H1 (cell line): ENCODE measurements around the gene DACH2. TPM values are rescaled to one million over a fixed set of nuclear protein-coding genes. Genes with fewer than 3 reads are reported as not detected.

Source experiments
- CTCF ChIA-PET: fragments of 300-600 bp; sonication (Branson Sonifier 250); formaldehyde crosslinking; loops from one replicate; lab custom pipeline; 2021; ENCODE audit not compliant: partially characterized antibody; lab: Charles Lee
- POLR2A ChIA-PET: fragments of 300-600 bp; sonication (Branson Sonifier 250); formaldehyde crosslinking; loops from one replicate; lab custom pipeline; 2021; ENCODE audit warnings: inconsistent platforms; ENCODE audit not compliant: partially characterized antibody; lab: Charles Lee
- DNase-seq, 2 experiments: peaks; one replicate each; pipeline versions ENCODE4 v3.0.0 to v3.0.0-alpha.2; 2010 to 2022; ENCODE audit warnings: low spot score in 2 of 2, low read depth in 1 of 2, mixed read lengths in 1 of 2
- FAIRE-seq: peaks from 2 replicates; lab custom pipeline; 2011; peaks lifted over from hg19 to GRCh38; lab: Jason Lieb, UNC
- H2AFZ ChIP-seq: 2 replicates; pipeline ENCODE4 v1.8.1; 2012; ENCODE audit warnings: low read length, inconsistent platforms
- H2AK5ac ChIP-seq: 2 replicates; pipeline ENCODE4 v1.6.1; 2013; ENCODE audit warnings: low read depth, low read length
- H2BK120ac ChIP-seq: replicated peaks from 2 replicates; pipeline ENCODE3; 2013; ENCODE audit warnings: low read depth, low read length, inconsistent platforms
- H2BK12ac ChIP-seq: 2 replicates; pipeline ENCODE4 v1.6.1; 2013; ENCODE audit warnings: low read depth, low read length
- H2BK15ac ChIP-seq: 2 replicates; pipeline ENCODE4 v1.6.1; 2013; ENCODE audit warnings: low read length
- H2BK20ac ChIP-seq: 2 replicates; pipeline ENCODE4 v1.6.1; 2013; ENCODE audit warnings: low read length
- H2BK5ac ChIP-seq: 2 replicates; pipeline ENCODE4 v1.6.1; 2013; ENCODE audit warnings: low read depth, low read length
- H3K14ac ChIP-seq: 2 replicates; pipeline ENCODE4 v1.6.1; 2013; ENCODE audit warnings: inconsistent platforms; ENCODE audit not compliant: insufficient read length
- H3K18ac ChIP-seq: 2 replicates; pipeline ENCODE4 v1.6.1; 2013; ENCODE audit warnings: low read length; ENCODE audit errors: extremely low read depth
- H3K23ac ChIP-seq: 2 replicates; pipeline ENCODE4 v1.6.1; 2013; ENCODE audit warnings: inconsistent platforms; ENCODE audit not compliant: insufficient read length
- H3K23me2 ChIP-seq: 2 replicates; pipeline ENCODE4 v1.6.1; 2013; ENCODE audit warnings: low read depth, low read length
- H3K27ac ChIP-seq: 2 replicates; pipeline ENCODE4 v1.6.1; 2011; ENCODE audit warnings: low read depth, low read length, inconsistent platforms
- H3K27me3 ChIP-seq, 4 experiments: replicated peaks in 1 of 4; 1 replicate in 1 of 4; 2 replicates in 3 of 4; pipeline versions ENCODE4 v1.6.1 to v1.8.1; 2011 to 2013; ENCODE audit warnings: low read length in 3 of 4, mild to moderate bottlenecking in 3 of 4, inconsistent platforms in 2 of 4, mixed read lengths in 2 of 4, moderate library complexity in 1 of 4; ENCODE audit not compliant: control insufficient read depth in 3 of 4, insufficient read depth in 3 of 4; ENCODE audit errors: extremely low read depth in 1 of 4
- H3K36me3 ChIP-seq, 4 experiments: 2 replicates each; pipeline versions ENCODE4 v1.6.1 to v1.8.1; 2011 to 2013; ENCODE audit warnings: mild to moderate bottlenecking in 4 of 4, low read length in 3 of 4, moderate library complexity in 2 of 4, control low read depth in 1 of 4, inconsistent platforms in 1 of 4; ENCODE audit not compliant: insufficient read depth in 4 of 4, control insufficient read depth in 2 of 4
- H3K4ac ChIP-seq: replicated peaks from 2 replicates; pipeline ENCODE3; 2013; ENCODE audit warnings: low read length, low read depth, mixed read lengths, inconsistent platforms; ENCODE audit not compliant: insufficient read length
- H3K4me1 ChIP-seq, 4 experiments: replicated peaks in 1 of 4; 1 replicate in 1 of 4; 2 replicates in 3 of 4; pipeline versions ENCODE4 v1.6.1 to v1.8.1; 2011 to 2013; ENCODE audit warnings: low read length in 3 of 4, inconsistent platforms in 2 of 4, mixed read lengths in 1 of 4; ENCODE audit not compliant: insufficient read depth in 4 of 4, control insufficient read depth in 3 of 4
- H3K4me2 ChIP-seq, 2 experiments: 2 replicates each; pipeline versions ENCODE4 v1.6.1 to v1.8.1; 2011 to 2013; ENCODE audit warnings: low read depth in 2 of 2, low read length in 2 of 2, control low read depth in 1 of 2, inconsistent platforms in 1 of 2, mild to moderate bottlenecking in 1 of 2; ENCODE audit not compliant: insufficient read depth in 1 of 2
- H3K4me3 ChIP-seq, 4 experiments: fragments of 200-600, 300-600 bp in 1 of 4; sonication (generic), shearing (Covaris generic), sonication (Bioruptor Twin) in 1 of 4; 2 replicates each; pipeline versions ENCODE4 v1.5.1 to v1.8.1; 2011 to 2016; ENCODE audit warnings: low read length in 4 of 4, low read depth in 3 of 4, control low read depth in 2 of 4, inconsistent platforms in 2 of 4, mild to moderate bottlenecking in 2 of 4, mixed read lengths in 1 of 4, moderate library complexity in 1 of 4; ENCODE audit not compliant: insufficient read depth in 2 of 4; ENCODE audit errors: extremely low read depth in 1 of 4
- H3K56ac ChIP-seq: replicated peaks from 2 replicates; pipeline ENCODE3; 2013; ENCODE audit warnings: low read depth, mild to moderate bottlenecking, mixed read lengths, low read length, inconsistent platforms; ENCODE audit not compliant: insufficient read length
- H3K79me1 ChIP-seq: 2 replicates; pipeline ENCODE4 v1.6.1; 2013; ENCODE audit warnings: low read depth, low read length, control low read depth
- H3K79me2 ChIP-seq, 2 experiments: 2 replicates each; pipeline versions ENCODE4 v1.6.1 to v1.8.1; 2012 to 2013; ENCODE audit warnings: low read length in 2 of 2, mild to moderate bottlenecking in 2 of 2, inconsistent platforms in 1 of 2; ENCODE audit not compliant: insufficient read depth in 2 of 2, control insufficient read depth in 1 of 2
- H3K9ac ChIP-seq, 4 experiments: replicated peaks in 1 of 4; 1 replicate in 1 of 4; 2 replicates in 3 of 4; pipeline versions ENCODE4 v1.6.1 to v1.8.1; 2011 to 2013; ENCODE audit warnings: low read depth in 3 of 4, low read length in 3 of 4, control low read depth in 2 of 4, mild to moderate bottlenecking in 2 of 4, moderate library complexity in 2 of 4, inconsistent platforms in 1 of 4; ENCODE audit errors: extremely low read depth in 1 of 4
- H3K9me3 ChIP-seq, 2 experiments: 2 replicates each; pipeline versions ENCODE4 v1.6.1 to v1.8.1; 2012 to 2013; ENCODE audit warnings: mild to moderate bottlenecking in 2 of 2, moderate library complexity in 2 of 2, control low read depth in 1 of 2, inconsistent platforms in 1 of 2, low read depth in 1 of 2, low read length in 1 of 2, mixed read lengths in 1 of 2; ENCODE audit not compliant: insufficient read depth in 2 of 2
- H4K20me1 ChIP-seq, 2 experiments: replicated peaks in 1 of 2; 2 replicates each; pipeline versions ENCODE3 to v1.8.1; 2011 to 2013; ENCODE audit warnings: inconsistent platforms in 2 of 2, low read length in 2 of 2, mild to moderate bottlenecking in 1 of 2; ENCODE audit not compliant: insufficient read depth in 2 of 2, control insufficient read depth in 1 of 2
- H4K5ac ChIP-seq: 2 replicates; pipeline ENCODE4 v1.6.1; 2013; ENCODE audit warnings: low read length, low read depth, mixed read lengths, inconsistent platforms; ENCODE audit not compliant: insufficient read length
- H4K8ac ChIP-seq: 2 replicates; pipeline ENCODE4 v1.8.0; 2013; ENCODE audit warnings: mild to moderate bottlenecking, moderate library complexity, low read length, inconsistent platforms; ENCODE audit not compliant: insufficient read depth; ENCODE audit errors: extremely low read depth
- H4K91ac ChIP-seq: replicated peaks from 2 replicates; pipeline ENCODE3; 2013; ENCODE audit warnings: low read length, mixed read lengths, inconsistent platforms; ENCODE audit not compliant: insufficient read length
- BACH1 ChIP-seq: IDR thresholded peaks from 2 replicates; pipeline ENCODE4 v1.6.1; 2012; ENCODE audit warnings: low read length, improper control_type of control experiment
- CHD1 ChIP-seq: IDR thresholded peaks from 2 replicates; pipeline ENCODE4 v1.6.1; 2012; ENCODE audit warnings: low read depth, low read length, improper control_type of control experiment
- CTBP2 ChIP-seq: IDR thresholded peaks from 2 replicates; pipeline ENCODE4 v1.7.0; 2011; ENCODE audit warnings: borderline replicate concordance, mild to moderate bottlenecking, moderate library complexity, mixed read lengths, low read length; ENCODE audit not compliant: insufficient read depth, insufficient read length
- NANOG ChIP-seq: IDR thresholded peaks from 2 replicates; pipeline ENCODE4 v1.6.1; 2011; ENCODE audit warnings: low read length, low read depth, mild to moderate bottlenecking, inconsistent platforms; ENCODE audit not compliant: insufficient read depth, poor library complexity, severe bottlenecking
- RNF2 ChIP-seq: fragments of 200-900, 300-1000 bp; sonication (generic); IDR thresholded peaks from 2 replicates; pipeline ENCODE4 v1.7.1; 2016; ENCODE audit warnings: borderline replicate concordance, low read depth, mild to moderate bottlenecking, antibody characterized with exemption, low read length; ENCODE audit not compliant: poor library complexity, severe bottlenecking; ENCODE audit errors: missing control alignments
- SAP30 ChIP-seq: fragments of 300-600 bp; sonication (generic); IDR thresholded peaks from 2 replicates; pipeline ENCODE4 v1.7.1; 2012; ENCODE audit warnings: low read length, moderate library complexity, mild to moderate bottlenecking, inconsistent platforms; ENCODE audit not compliant: insufficient read depth, insufficient replicate concordance
- SRF ChIP-seq: IDR thresholded peaks from 2 replicates; pipeline ENCODE4 v1.6.1; 2011; ENCODE audit warnings: mild to moderate bottlenecking, low read depth, low read length, moderate library complexity
- SUZ12 ChIP-seq: fragments of 200-600 bp; sonication (generic); IDR thresholded peaks from 2 replicates; pipeline ENCODE4 v1.6.1; 2012; ENCODE audit warnings: mild to moderate bottlenecking, inconsistent platforms, low read length, moderate library complexity, mixed read lengths
- TAF7 ChIP-seq: optimal IDR thresholded peaks from 2 replicates; pipeline ENCODE3; 2011; ENCODE audit warnings: low read depth, mild to moderate bottlenecking, inconsistent platforms, low read length, moderate library complexity, borderline replicate concordance
- TBP ChIP-seq: IDR thresholded peaks from 2 replicates; pipeline ENCODE4 v1.6.1; 2011; ENCODE audit warnings: low read depth, low read length, improper control_type of control experiment
- WGBS, 2 experiments: shearing (Covaris generic) in 1 of 2; methylation state at CpG; one replicate each; pipeline versions ENCODE4 v1.1.6 to v1.1.7; 2013 to 2015; ENCODE audit warnings: low lambda C conversion rate in 2 of 2, mixed read lengths in 2 of 2, inconsistent platforms in 1 of 2, low coverage in 1 of 2, missing lambda C conversion rate in 1 of 2; ENCODE audit not compliant: insufficient replicate concordance in 2 of 2, insufficient coverage in 1 of 2, insufficient read length in 1 of 2; ENCODE audit errors: extremely low coverage in 1 of 2, missing lambda C conversion rate in 1 of 2; 5-methylcytosine and 5-hydroxymethylcytosine counted together
- polyA plus RNA-seq, 7 experiments: library from polyadenylated mRNA; depleted of rRNA in 3 of 7; stranded (reverse) in 5 of 7; unstranded in 2 of 7; fragments of >200 nt in 5 of 7; fragments of 200-250 nt in 2 of 7; gene quantifications; 1 replicate in 5 of 7; 2 replicates in 1 of 7; 4 replicates in 1 of 7; pipeline versions ENCODE4 v1.2.1 to v1.2.3, GENCODE V29; 2011 to 2013; ENCODE audit warnings: missing spikeins in 2 of 7, mixed read lengths in 2 of 7
- total RNA-seq: library from RNA; stranded (reverse); fragmentation: NEBNext Ultra II Directional; extraction: Animal tissue kit (Norgen Biotek cat#: 25700); gene quantifications from 2 replicates; pipeline ENCODE4 v1.2.1, GENCODE V29; 2021
- TF ChIP-seq, protein P1 (sequence below), 3 experiments: IDR thresholded peaks; 1 replicate in 2 of 3; 2 replicates in 1 of 3; pipeline versions ENCODE4 v1.5.1 to v1.6.1; 2011; ENCODE audit warnings: low read length in 3 of 3, mild to moderate bottlenecking in 3 of 3, inconsistent platforms in 2 of 3, low read depth in 1 of 3, moderate library complexity in 1 of 3; ENCODE audit not compliant: insufficient read depth in 1 of 3; ENCODE audit errors: control extremely low read depth in 1 of 3

Gene DACH2
- total and polyA plus RNA-seq, 2 of the 8 experiments (the other 6 are each of a cell fraction or from before 2014, with no cell fraction given), result 1.0 to 1.8 TPM

- 100% methylated on average over 1 of the region's 1 CpG; no CpG with 5 or more reads in 1 of the 2 experiments for WGBS, 2 experiments
- no peak for FAIRE-seq
- no peak for TF ChIP-seq CTBP2
- TF ChIP-seq NANOG, result no peak
- TF ChIP-seq RNF2, result no peak
- no peak for TF ChIP-seq CHD1
- TF ChIP-seq TBP, result no peak
- TF ChIP-seq BACH1, result no peak
- TF ChIP-seq, protein P1, sequence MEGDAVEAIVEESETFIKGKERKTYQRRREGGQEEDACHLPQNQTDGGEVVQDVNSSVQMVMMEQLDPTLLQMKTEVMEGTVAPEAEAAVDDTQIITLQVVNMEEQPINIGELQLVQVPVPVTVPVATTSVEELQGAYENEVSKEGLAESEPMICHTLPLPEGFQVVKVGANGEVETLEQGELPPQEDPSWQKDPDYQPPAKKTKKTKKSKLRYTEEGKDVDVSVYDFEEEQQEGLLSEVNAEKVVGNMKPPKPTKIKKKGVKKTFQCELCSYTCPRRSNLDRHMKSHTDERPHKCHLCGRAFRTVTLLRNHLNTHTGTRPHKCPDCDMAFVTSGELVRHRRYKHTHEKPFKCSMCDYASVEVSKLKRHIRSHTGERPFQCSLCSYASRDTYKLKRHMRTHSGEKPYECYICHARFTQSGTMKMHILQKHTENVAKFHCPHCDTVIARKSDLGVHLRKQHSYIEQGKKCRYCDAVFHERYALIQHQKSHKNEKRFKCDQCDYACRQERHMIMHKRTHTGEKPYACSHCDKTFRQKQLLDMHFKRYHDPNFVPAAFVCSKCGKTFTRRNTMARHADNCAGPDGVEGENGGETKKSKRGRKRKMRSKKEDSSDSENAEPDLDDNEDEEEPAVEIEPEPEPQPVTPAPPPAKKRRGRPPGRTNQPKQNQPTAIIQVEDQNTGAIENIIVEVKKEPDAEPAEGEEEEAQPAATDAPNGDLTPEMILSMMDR (IDR thresholded peaks at IDR 0.05; ENCODE audit: control extremely low read depth in 1 of 3, insufficient read depth in 1 of 3, low read depth in 1 of 3, low read length in 3 of 3), result no peak
- TF ChIP-seq SAP30, result no peak
- TF ChIP-seq TAF7, result no peak
- no peak for TF ChIP-seq SRF
- TF ChIP-seq SUZ12, result no peak
These were observed 273.5 kb downstream of the DACH2 start for GRCh38 chrX:86421771-86422170.

More at GRCh38 chrX:86421771-86422170, 273.5 kb downstream of the DACH2 start:
- H3K23me2 ChIP-seq, result no peaks in the 10 kb centered on the region
- H3K18ac ChIP-seq, result no peak overlapping the region
- no peak overlapping the region for H3K23ac ChIP-seq
- H3K56ac ChIP-seq, result no peak overlapping the region
- H4K20me1 ChIP-seq, result no peaks in the 10 kb centered on the region
- no peak overlapping the region for H3K4me2 ChIP-seq
- H3K9me3 ChIP-seq, result no peaks in the 10 kb centered on the region
- H3K4me1 ChIP-seq, result no peaks in the 10 kb centered on the region
- H3K9ac ChIP-seq, result no peak overlapping the region
- no peak overlapping the region for H4K91ac ChIP-seq
- H2BK120ac ChIP-seq, result no peak overlapping the region
- H3K79me1 ChIP-seq, result no peaks in the 10 kb centered on the region
- H2AFZ ChIP-seq, result no peak overlapping the region
- no peak overlapping the region for H2BK12ac ChIP-seq
- H3K36me3 ChIP-seq, result no peaks in the 10 kb centered on the region
- H3K79me2 ChIP-seq, result no peaks in the 10 kb centered on the region
- no peak overlapping the region for H4K5ac ChIP-seq
- no peak overlapping the region for H2BK5ac ChIP-seq
- H3K14ac ChIP-seq, result no peak overlapping the region
- H4K8ac ChIP-seq, result no peak overlapping the region
- ChIA-PET POLR2A (no interaction called here), CTCF (interaction anchor here (1.3 kb wide), 1 partner anchor 290 kb away, joined by 4 read pairs; no protein-coding TSS in a partner anchor)
- H2AK5ac ChIP-seq, result no peak overlapping the region
- no peaks in the 10 kb centered on the region for H3K27me3 ChIP-seq
- H3K27ac ChIP-seq, result no peak overlapping the region
- no peak for DNase-seq
- H3K4ac ChIP-seq, result no peak overlapping the region
- no peak overlapping the region for H2BK20ac ChIP-seq
- no peak overlapping the region for H2BK15ac ChIP-seq
- H3K4me3 ChIP-seq, result no peak overlapping the region
